HG03565 (cell line): ENCODE data around the gene PYGO2.
A peak's percentile ranks its signal among the peaks of the same experiment; 100 is the strongest.

Experiments
- ATAC-seq: cut with Tn5 transposase; IDR thresholded peaks from one replicate; pipeline ENCODE4 v1.9.1; 2021; ENCODE audit warnings: mild to moderate bottlenecking, moderate library complexity; ENCODE audit not compliant: unreplicated experiment

PYGO2 gene

DNA sequence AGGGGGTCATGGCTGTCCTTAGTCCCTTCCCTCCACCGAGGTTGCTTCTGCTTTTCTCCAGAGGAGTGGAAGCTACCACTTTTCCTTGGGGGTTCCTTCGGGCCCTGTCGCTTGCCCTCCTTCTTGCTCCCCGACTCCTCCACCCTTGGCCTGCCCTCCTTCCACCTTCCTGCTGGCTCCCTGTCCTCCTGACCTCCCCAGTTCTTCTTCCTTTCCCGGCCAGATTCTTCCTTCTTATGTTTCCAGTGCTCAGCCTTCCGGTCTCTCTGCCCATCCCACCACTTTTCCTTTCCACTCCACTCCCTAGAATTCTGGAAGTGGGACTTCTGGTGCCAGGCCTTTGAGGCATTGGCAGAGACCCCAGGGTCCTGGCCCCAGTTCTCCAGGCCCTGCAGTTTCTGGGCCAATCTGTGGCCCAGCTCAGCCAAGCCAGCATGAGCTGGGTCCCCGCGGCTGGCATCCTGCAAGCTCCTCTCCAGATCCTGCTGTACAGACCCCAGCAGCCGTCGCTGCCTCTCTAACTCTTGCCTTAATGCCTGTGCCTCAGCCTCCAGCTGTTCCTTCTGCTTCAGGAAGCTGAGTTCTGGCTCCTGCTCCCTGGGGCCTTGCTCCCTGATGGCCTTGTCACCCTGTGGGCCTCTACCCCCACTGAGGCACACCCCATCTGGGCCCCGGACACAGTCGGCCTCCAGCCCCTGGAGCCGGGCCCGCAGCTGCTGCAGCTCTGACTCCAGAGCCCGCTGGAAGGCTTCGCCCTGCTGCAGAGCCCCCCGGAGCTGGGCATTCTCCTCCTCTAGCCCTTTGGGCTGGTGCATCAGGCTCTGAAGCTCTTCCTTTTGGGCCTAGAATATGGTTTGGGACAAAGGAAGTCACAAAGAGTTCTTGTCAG lies 15.4 kb downstream of the PYGO2 start:
- no peak for ATAC-seq

DNA sequence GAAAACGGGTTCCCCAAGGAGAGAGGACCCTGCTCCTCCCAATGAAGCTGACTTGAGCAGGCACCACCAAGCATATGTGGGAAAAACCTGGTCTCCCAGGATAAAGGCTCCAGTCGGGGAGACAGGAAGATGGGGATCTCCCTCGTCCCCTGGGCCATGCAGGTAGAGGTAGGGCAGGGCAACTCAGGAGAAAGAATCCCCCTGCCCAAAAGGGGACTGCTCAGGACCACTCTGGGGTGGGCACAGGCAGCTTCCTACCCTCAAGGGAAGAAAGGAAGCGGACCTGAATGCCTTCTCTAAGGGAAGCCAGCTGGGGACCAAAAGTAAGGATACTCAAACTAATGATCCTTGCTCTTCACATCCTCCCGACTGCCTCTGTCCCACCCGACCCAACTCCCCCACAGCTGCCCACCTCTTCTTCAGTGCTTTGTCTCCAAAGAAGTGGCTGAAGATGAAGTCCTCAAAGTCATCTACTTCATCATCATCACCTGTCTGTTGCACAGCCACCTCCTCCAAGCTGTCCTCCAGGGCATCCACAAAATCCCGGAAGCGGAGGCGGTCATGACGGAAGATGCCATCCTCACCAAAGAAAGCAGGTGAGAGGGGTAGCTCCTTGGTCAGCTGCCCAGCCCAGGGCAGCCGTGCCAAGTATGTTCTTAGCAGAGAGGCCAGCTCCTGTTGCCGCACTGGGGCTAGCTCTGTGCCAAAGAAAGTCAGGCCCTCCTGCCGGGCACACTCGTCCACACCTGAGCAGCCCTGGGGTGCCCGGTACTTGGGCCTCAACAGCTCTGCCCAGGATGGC lies 16.2 kb downstream of the PYGO2 start:
- ATAC-seq = no peak

DNA sequence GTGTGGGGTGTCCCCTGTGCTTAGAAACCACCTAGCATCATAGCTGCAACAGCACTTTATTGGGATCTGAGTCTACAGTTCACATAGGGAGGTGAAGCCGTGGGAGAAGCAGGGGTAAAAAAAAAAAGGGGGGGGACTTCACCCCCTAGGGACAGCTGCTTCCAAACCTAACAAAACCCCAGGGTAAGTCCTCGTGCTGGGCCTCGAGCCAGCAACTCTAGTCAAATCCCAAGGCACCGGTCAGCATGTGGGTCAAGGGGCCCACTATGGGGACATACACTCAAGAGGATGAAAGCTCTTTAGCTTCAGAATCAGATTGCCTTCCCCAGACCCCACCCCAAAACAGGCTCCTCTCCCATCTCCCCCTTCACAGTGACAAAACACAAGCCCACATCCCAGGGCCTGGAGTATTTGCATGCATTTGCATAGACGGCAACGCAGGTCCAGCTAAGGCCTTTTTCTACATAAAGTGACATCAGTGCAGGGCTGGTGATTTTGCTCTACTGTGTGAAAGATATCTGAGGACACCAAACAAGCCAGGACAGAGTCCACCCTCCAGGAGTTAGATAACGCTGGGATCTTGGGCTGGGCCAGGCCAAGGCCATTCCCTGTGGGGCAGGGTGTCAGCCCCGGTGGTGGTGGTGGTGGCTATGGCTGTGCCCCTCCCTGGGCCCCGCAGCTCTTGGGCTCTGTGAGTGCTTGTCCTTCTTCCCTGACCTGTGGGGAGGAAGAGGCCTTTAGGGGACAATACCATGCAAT lies 17.0 kb downstream of the PYGO2 start:
- no peak for ATAC-seq

DNA sequence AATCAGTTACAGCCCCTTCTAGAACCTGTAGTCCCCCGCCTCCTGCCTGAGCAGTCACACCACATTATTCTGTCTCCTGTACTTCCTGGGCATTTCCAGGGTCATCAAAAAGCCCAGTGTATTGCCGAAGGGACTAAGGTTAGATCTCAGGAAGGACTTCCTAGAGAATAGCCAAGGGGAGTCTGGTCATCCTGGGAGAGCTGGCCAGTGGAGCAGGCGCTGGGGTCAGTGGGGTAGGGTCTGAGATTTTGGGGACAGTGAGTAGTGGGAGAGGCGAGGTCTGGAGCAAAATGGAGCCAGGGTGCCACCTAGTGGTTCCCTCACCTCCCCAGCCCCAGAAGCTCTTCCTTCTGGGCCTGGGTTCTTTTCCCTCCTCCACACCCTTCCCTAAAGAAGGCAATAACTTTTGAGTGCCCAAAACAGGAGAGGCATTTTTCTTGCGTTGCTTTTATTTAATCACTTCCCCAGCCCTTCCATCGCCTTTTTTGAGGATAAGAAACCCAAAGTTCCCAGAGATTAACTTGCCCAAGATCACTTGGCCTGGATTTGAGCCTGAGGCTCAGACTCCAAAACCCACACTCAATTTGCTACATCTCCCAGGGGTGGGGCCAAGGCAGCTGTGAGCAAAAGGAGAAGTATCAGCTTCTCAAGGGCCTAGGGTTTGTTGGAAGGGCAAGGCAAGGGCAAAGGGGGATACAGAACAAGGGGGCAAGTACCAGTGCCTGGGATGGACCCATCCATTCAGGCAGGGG lies 17.8 kb downstream of the PYGO2 start:
- ATAC-seq = no peak

DNA sequence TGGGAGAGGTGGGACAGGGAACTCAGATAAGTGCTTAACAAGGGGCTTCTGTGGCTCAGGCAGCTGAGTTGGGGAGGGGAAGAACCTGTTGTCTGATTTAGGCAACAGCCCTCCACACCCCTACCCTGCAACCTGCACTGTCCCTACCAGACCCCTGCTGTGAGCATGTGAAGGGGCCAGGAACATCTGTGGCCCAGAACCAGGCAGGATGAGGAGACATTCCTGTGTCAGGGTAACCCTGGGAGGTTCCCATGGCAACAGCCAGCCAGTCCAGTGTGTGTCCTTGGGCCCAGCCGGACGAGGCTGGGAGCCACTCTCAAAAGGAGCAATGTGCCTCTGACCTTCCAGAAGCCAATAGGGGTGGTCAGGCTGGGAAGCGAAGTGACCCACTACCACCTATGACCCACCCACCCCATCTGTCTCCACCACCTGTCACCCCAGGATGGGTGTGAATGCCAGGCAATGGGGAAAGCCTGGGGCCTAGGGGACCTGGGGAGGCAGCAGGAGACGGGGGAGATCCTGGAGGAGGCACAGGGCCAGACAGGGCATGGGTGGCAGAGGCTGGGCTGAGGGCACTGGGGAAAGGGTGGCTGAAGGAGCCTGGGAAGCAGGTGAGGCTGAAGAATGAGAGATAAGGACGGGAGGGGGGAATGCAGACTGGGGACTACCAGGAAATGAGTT lies 20.1 kb downstream of the PYGO2 start:
- no peak for ATAC-seq

DNA sequence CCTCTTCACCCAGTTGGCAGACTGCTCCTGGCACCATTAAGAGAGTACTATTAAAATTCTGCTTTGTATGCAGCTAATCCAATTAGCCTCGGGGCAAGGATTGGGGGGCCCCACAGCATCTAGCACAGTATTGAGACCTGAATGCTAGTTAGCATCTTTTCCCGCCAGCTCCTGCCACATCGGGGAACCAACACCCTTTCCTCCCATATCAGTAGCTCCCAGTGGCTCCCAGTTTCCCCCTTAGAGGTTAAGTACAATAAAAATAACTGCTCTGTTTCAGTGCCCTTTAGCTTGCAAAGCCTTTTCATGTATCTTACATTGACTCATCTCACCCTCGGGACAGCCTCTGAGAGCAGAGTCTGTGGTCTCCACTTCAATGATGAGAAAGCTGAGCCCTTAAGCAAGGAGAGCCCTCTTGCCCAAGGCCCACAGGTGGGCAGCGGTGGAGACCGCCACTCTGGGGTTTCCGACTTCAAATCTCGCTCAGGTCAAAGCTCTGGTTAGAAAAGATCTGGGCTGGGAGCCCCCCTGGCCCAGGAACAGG lies 20.9 kb downstream of the PYGO2 start:
- no peak for ATAC-seq

DNA sequence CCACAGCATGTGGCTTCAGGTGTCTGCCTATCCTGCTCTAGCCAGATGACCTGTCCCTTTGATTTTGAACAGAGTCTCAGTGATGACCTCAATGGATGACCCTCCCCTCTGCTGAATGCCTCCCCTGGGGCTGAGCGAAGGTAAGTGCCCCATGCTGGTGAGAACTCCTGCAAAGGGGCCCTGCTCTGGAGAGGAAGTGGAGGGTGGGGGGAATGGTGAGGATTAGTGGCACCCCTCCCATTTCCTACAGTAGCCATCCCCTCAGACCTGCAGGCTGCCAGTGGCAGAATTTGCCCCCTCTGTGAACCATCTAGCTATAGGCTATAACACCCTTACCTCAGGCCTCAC lies 21.4 kb downstream of the PYGO2 start:
- ATAC-seq = no peak

DNA sequence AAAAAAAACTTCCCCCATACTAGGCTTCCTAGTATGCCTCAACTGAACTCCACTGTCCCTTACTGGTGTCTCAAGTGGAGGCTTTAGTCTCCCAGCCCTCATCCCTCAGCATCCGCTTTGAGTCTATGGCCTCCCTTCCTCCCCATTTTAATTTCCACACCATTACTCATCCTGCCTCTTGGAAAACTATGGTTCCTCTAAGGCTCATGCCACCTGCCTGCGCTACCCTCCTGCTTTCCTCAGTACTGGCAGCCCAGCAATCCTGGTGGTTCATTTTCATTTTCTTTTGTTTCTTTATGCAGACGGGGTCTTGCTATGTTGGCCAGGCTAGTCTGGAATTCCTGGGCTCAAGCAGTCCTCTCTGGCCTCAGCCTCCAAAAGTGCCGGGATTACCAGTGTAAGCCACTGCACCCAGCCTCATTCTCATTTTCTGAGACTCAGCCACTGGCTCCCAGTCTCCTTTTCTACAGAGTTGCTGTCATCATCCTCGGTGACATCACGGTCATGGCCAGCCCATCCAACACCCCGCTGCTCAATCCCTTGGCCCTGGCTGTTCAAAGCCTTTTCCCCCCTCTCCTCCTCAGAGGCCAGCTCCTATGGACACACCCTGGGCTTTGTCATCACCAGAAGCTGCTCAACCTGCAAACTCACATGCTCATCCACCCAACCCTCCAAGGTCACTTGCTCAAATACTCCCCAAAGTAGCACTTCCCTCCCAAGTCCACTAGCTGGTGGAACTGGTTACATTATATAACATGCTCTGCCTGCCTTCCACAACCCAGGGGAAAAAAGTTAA lies 22.8 kb downstream of the PYGO2 start:
- ATAC-seq = no peak

DNA sequence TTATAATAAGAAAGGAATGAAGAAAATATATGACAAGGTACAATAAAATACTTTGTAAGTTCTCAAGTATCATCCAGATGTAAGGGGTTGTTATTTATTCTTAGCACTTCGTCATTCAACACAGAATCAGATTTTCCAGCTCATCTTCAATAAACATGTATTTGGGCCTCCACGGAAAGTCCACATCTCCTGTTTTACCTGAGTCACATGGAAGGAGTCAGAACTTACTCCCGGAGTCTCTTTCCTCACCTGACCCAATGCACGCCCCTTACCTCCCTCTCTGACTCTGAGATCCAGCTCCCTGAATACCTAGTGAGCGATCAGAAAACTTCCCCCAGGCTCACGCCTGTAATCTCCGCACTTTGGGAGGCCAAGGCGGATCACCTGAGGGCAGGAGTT lies 23.6 kb downstream of the PYGO2 start:
- ATAC-seq = no peak

DNA sequence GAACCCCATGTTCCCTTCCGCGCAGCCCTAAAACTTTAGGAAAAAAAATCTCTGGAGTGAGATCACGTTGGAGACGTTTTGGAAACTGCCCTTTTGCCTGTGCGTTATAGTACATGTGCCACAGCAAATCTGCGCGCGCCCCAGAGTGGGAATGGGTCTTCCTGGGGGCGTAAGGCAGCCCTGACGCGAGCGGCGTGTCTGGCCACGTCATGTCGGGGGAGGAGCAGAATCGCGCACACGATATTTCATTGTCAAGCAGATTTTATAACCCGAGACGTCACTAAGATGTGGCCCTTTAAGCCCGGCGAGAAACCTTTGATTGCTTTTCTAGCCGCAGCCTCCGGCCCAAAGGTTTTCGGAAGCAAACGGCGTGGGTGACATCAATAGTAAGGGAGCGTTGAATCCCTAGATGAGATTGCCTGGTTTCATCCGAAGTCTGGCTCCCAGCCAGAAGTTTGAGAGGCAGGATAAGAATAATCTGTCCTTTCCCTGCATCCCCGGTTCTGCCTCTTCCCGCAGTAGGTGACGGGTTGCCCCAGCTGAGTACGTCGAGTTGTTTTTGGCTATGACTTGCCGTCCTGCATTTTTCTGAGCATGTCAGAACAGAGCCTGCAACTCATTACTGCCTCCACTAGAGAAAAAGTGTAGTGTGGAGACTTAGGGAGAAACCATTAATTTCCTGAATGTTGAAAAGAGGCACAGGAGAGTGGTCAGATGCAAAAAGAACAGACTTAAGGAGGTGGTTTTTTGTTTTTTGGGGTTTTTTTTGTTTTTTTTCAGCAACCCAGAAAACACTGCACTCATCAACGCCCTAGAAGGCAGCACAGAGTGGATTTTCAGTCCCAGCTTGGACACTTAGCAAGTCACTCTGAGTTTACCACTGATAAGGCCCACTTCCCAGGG lies 24.2 kb downstream of the PYGO2 start:
- ATAC-seq = peak; percentile 42

DNA sequence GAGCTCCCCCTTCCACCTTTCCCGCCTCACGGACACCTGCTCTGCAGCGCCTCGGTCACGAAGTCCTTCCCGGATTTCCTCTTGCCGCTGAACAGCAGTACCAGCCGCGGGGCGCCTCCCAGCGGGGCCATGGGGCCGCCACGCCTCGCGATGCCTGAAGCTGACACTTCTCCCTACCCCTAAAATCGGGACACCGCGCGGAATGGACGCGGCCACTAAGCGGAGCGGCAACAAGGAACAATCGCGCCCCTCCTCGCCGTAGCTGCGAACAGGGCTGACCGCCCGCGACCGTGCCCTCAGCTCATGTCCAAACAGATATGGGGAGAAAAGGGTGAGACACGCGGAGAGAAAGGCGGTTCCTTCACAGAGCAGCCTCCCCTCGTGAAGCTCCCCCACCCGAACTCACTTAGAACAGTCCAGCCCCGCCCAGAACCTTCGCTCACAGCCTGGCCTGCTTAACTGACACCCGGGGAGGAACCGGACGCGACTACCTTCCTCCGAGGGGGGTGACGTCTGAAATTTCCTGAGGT lies 25.0 kb downstream of the PYGO2 start, which contains the start of gene PMVK:
TSS of gene PMVK (minus strand) at position 165 of the 530 bp plus-strand sequence. CDS start at position 131, 34 bp downstream.
- peak; percentile 51 for ATAC-seq

DNA sequence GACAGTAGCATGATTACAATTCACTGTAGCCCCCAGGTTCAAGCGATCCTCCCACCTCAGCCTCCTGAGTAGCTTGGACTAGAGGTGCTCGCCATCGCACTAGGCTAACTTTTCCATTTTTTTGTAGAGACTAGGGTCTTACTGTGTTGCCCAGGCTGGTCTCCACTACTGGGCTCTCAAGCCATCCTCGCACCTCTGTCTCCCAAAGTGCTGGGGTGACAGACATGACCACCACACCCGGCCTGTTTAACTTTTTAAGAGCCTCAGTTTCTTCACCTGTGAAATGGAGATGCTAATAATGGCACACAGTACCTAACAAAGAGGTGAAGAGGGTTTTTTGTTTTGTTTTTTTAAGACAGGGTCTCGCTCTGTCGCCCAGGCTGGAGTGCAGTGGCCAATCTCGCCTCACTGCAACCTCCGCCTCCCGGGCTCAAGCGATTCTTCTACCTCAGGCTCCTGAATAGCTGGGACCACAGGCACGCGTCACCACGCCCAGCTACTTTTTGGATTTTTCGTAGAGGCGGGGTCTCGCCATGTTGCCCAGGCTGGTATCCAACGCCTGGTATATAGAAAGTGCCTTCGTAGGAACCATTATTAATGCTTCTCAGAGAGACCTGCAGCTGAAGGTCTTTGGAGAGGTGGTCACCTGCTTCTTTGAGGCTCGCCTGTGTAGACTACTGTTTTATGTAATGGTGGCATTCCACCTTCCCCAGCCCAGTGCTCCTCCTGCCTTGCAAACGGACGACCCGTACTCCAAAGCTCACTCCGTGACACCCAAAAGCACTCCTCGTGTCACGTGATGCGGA lies 25.6 kb downstream of the PYGO2 start:
- ATAC-seq = no peak

DNA sequence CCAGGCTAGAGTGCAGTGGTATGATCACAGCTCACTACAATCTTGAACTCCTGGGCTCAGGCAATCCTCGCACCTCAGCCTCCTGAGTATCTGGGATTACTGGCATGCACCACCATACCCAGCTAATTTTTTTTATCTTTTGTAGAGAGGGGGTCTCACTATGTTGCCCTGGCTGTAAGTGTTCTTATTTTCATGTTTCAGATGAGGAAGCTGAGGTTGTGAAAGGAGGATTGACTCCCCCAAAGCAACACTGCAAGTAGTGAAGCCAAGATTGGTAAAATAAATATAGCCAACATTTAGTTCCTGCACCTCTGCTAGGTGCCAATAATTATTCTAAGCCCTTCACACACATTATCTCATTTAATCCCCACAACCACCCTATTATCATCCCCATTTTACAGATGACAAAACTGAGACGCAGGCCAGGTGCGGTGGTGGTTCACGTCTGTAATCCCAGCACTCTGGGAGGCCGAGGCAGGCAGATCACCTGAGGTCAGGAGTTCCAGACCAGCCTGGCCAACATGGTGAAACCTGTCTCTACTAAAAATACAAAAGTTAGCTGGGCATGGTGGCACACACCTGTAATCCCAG lies 27.1 kb downstream of the PYGO2 start:
- no peak for ATAC-seq

DNA sequence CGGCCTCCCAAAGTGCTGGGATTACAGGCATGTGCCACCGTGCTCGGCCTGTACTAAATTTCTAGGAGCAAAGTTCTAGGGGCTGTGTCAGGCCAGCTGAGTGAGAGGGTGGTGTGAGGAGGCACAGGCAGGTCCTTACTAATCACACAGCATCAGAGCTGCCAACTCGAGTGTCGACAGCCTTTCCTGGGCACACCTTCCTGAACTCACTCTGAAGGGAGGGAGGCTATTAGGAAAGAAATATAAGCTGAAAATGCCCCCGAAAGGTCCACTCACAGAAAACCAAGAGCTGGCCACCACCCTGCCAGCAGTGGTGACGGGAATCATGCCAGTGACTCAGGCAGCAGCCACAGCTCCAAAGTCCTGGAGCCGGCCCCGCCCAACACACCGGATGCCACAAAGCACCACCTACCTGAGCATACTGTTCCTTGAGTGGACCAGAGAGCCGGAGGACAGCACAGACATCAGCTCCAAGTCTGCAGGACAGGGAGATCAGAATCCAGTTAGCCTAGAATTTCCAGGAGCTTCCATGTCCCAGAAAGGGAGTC lies 29.6 kb downstream of the PYGO2 start:
- no peak for ATAC-seq

DNA sequence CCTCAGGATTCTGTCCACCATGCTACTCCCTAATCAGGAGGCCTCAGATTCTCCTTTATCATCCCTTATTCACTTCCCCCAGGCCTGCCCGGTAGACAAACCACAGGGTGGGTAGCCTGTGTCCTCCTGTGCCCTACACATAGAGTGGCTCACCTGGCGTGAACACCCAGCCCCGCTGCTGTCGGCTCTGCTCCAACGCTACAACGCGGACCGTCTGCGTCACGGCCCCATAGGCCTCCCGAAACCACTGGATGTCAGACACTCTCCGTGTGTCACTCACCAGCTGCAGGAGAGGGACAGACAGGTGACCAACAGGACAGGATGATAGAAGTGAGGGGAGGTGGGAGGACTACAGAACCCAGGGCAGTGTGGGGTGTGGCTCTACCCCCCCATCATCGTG lies 35.4 kb downstream of the PYGO2 start:
- ATAC-seq = no peak
